A673 (cell line): ENCODE measurements around the gene CD8B2.
"Not testable (repeated sequence)": the region's sequence is repeated elsewhere in the genome, so short reads cannot be mapped to it uniquely, and the experiment has no call there.

Experiments used
- EZH2 ChIP-seq: fragments of 200-600 bp; sonication (generic); IDR thresholded peaks from 2 replicates; pipeline ENCODE4 v1.6.1; 2017; ENCODE audit warnings: borderline replicate concordance, low read depth, mild to moderate bottlenecking, mixed read lengths, antibody characterized with exemption, low read length; ENCODE audit not compliant: poor library complexity, severe bottlenecking
- TF ChIP-seq, protein P1 (sequence below): fragments of 300-800, 200-600 bp; sonication (generic); conservative IDR thresholded peaks from 2 replicates; pipeline ENCODE4 v1.5.1; 2017; ENCODE audit warnings: low read depth, mild to moderate bottlenecking, antibody characterized with exemption, low read length, moderate library complexity, mixed read lengths

DNA sequence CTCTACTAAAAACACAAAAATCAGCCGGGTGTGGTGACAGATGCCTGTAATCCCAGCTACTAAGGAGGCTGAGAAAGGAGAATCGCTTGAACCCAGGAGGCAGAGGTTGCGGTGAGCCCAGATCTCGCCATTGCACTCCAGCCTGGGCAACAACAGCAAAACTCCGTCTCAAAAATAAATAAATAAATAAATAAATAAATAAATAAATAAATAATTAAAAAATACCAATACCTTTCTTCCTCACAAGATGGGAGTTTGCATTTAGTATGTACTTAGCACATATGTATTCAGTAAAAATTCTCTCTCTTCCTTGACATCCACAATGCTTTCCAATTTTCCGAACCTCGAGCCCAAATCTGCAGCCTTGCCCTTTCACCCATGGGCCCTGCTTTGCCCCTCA is 13.2 kb downstream of the CD8B2 start:
- TF ChIP-seq, protein P1, sequence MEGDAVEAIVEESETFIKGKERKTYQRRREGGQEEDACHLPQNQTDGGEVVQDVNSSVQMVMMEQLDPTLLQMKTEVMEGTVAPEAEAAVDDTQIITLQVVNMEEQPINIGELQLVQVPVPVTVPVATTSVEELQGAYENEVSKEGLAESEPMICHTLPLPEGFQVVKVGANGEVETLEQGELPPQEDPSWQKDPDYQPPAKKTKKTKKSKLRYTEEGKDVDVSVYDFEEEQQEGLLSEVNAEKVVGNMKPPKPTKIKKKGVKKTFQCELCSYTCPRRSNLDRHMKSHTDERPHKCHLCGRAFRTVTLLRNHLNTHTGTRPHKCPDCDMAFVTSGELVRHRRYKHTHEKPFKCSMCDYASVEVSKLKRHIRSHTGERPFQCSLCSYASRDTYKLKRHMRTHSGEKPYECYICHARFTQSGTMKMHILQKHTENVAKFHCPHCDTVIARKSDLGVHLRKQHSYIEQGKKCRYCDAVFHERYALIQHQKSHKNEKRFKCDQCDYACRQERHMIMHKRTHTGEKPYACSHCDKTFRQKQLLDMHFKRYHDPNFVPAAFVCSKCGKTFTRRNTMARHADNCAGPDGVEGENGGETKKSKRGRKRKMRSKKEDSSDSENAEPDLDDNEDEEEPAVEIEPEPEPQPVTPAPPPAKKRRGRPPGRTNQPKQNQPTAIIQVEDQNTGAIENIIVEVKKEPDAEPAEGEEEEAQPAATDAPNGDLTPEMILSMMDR: not testable (repeated sequence)
- not testable (repeated sequence) for TF ChIP-seq EZH2
